Dendritic cell treated with granulocyte-macrophage colony-stimulating factor and Interleukin-4, amounts not matched to agents 40 ng/mL and 50 ng/mL, for 4 days (primary cell): Measurements from ENCODE around the gene RINT1.
"Not testable (repeated sequence)": the region's sequence is repeated elsewhere in the genome, so short reads cannot be mapped to it uniquely, and the experiment has no call there.

Experiments used
- H3K27ac Mint-ChIP-seq: one replicate; pipeline ENCODE4 v1.8.0; 2022; ENCODE audit warnings: mild to moderate bottlenecking, mixed read lengths
- H3K27me3 Mint-ChIP-seq: one replicate; pipeline ENCODE4 v1.8.0; 2022; ENCODE audit warnings: mild to moderate bottlenecking, mixed read lengths
- H3K36me3 Mint-ChIP-seq: one replicate; pipeline ENCODE4 v1.8.0; 2022; ENCODE audit warnings: low read depth, mixed read lengths
- H3K4me1 Mint-ChIP-seq: one replicate; pipeline ENCODE4 v1.8.0; 2022; ENCODE audit warnings: low read depth, mixed read lengths
- H3K4me3 Mint-ChIP-seq: one replicate; pipeline ENCODE4 v1.8.0; 2022; ENCODE audit warnings: mild to moderate bottlenecking, moderate library complexity, mixed read lengths
- H3K9me3 Mint-ChIP-seq: one replicate; pipeline ENCODE4 v1.8.0; 2022; ENCODE audit warnings: mixed read lengths
- intact Hi-C: fragments of 100-400 bp; cut with micrococcal nuclease; formaldehyde crosslinking; loops from one replicate; pipeline ENCODE4 v1.15.0; 2022

The RINT1 gene

DNA sequence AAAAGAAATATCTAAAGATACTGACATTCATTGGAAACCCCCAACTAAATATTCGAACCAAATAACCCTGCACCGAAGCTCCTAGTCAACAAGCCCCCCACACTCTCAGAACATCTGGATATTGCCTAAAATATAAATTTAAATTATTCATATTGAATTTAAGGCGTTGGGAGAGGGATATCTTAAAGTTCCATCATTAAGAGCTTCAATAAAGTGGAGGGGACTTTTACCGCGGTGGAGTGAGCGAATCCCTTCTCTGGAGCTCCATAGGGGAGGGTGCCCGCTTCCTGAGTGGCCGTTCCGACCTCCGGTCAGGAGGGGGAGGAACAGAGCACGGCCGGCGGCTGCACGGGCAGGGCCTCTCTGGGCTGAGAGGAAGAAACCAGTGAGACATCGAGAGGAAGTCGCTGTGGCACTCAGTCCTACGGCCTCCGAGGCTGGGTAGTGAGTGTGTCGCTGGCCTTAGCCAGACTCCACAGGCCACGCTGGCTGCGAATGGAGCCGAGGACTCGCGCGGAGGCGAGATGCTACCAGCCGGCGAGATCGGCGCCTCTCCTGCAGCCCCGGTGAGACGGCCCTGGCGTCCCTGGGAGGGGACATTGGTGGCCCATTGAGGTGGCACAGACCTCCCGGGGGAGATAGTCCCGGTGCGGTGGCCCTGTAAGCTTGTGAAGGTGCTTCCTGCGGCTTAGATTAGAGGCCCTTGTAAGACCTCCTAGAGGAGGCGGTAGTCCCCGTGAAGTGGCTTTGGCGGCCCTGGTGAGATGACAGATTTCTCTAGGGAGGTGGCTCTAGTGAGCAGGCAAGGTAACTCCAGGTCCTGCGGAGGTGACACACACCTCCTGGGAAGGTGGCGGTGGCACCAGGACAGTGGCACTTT lies at the start of gene RINT1:
RINT1 (plus strand) TSS at position 410 of the 880 bp plus-strand sequence; CDS start at position 525, 115 bp downstream.
- Mint-ChIP-seq H3K9me3 (no peaks in the 10 kb centered on the region), H3K4me3 (peak within 1 kb of the TSS; percentile 92), H3K27ac (peak within 1 kb of the TSS; percentile 94), H3K36me3 (peaks cover 22% of the 10 kb centered on the region), H3K27me3 (no peaks in the 10 kb centered on the region), H3K4me1 (peaks cover 22% of the 10 kb centered on the region)
- intact Hi-C loops = loop anchor here (1.0 kb wide), 1 partner anchor 10 kb away; the partner anchor contains the start of gene PUS7

GRCh38 chr7:105487579-105488571 lies 44.1 kb upstream of the RINT1 start:
- no peak overlapping the region for H3K27ac Mint-ChIP-seq
- peaks cover 33% of the 10 kb centered on the region for H3K36me3 Mint-ChIP-seq
- no peaks in the 10 kb centered on the region for H3K27me3 Mint-ChIP-seq
- no peaks in the 10 kb centered on the region for H3K4me1 Mint-ChIP-seq
- intact Hi-C loops = no loop called here
- H3K4me3 Mint-ChIP-seq = no peak overlapping the region
- no peaks in the 10 kb centered on the region for H3K9me3 Mint-ChIP-seq

GRCh38 chr7:105489409-105489808 lies 42.6 kb upstream of the RINT1 start:
- intact Hi-C loops = no loop called here
- H3K27ac Mint-ChIP-seq = no peak overlapping the region
- H3K9me3 Mint-ChIP-seq = no peaks in the 10 kb centered on the region
- no peaks in the 10 kb centered on the region for H3K27me3 Mint-ChIP-seq
- no peaks in the 10 kb centered on the region for H3K4me1 Mint-ChIP-seq
- H3K36me3 Mint-ChIP-seq = peaks cover 33% of the 10 kb centered on the region
- H3K4me3 Mint-ChIP-seq = no peak overlapping the region

GRCh38 chr7:105493196-105493922 lies 38.6 kb upstream of the RINT1 start:
- H3K27me3 Mint-ChIP-seq = no peaks in the 10 kb centered on the region
- intact Hi-C loops = no loop called here
- no peaks in the 10 kb centered on the region for H3K4me1 Mint-ChIP-seq
- H3K9me3 Mint-ChIP-seq = no peaks in the 10 kb centered on the region
- peaks cover 7% of the 10 kb centered on the region for H3K36me3 Mint-ChIP-seq
- H3K4me3 Mint-ChIP-seq = no peak overlapping the region
- no peak overlapping the region for H3K27ac Mint-ChIP-seq

DNA sequence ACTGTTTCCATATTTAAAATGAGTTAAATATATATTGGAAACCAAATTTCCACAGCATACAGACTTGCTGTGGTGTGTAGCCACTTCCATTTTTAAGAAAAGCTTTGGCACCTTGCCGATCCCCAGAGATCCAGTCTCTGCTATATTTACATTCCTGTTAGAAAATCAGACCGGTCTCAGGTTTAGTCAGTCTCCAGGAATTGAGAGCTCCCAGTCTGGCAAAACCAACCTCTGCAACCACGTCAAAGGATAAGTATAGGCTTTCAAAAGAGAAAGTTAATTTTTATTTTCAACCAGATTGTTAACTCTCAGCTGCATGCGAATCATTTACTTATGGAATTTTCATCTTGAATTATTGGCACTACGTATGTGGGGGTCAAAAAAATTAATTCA lies 38.1 kb upstream of the RINT1 start:
- no peaks in the 10 kb centered on the region for H3K27me3 Mint-ChIP-seq
- H3K4me3 Mint-ChIP-seq = no peak overlapping the region
- H3K9me3 Mint-ChIP-seq = no peaks in the 10 kb centered on the region
- H3K4me1 Mint-ChIP-seq = no peaks in the 10 kb centered on the region
- H3K27ac Mint-ChIP-seq = no peak overlapping the region
- H3K36me3 Mint-ChIP-seq = peaks cover 11% of the 10 kb centered on the region
- intact Hi-C loops = no loop called here

DNA sequence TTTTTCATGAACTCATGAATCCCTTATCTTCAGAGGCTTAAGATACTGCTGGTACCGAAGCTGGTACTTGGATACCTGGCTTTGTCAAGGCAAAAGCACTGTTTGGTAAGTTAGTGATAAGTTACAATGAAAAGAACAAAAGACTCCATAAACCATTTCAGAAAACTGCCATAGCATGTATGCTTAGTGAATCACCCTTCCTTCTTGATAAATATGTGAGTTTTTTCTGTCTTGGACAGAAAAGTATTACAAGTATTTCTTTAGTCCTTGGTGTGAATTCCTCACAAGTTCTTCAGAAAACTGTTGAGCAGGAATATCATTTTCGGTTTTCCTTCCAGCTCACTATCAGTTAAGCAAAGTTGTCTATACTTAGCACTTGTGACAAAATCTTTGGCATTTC lies 35.5 kb upstream of the RINT1 start:
- H3K4me3 Mint-ChIP-seq = no peak overlapping the region
- intact Hi-C loops = no loop called here

DNA sequence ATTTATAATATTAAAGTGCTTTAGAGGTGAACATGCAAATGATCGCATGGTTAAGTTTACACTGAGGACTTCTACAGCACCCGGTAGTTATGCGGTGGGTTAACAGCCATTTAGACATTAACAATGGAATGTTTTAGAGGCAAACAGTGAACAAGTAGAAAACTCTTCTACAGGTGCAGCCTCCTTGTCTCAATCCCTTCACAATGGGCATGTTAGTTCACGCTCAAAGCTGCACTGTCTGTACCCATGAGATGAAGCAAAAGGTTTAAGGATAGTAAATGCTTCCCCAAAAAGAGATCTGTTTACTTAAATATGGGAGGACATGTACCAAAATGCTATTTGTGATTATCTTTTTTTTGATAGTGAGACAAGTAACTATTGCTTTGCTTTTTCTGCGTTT lies 35.0 kb upstream of the RINT1 start:
- Mint-ChIP-seq H3K27ac (no peak overlapping the region), H3K4me3 (no peak overlapping the region), H3K4me1 (no peaks in the 10 kb centered on the region), H3K27me3 (no peaks in the 10 kb centered on the region), H3K36me3 (peaks cover 29% of the 10 kb centered on the region), H3K9me3 (no peaks in the 10 kb centered on the region)
- intact Hi-C loops = no loop called here

More for the DNA sequence above, 35.5 kb upstream of the RINT1 start:
- no peaks in the 10 kb centered on the region for H3K27me3 Mint-ChIP-seq
- no peaks in the 10 kb centered on the region for H3K9me3 Mint-ChIP-seq
- peaks cover 24% of the 10 kb centered on the region for H3K36me3 Mint-ChIP-seq
- H3K4me1 Mint-ChIP-seq = no peaks in the 10 kb centered on the region
- H3K27ac Mint-ChIP-seq = no peak overlapping the region

DNA sequence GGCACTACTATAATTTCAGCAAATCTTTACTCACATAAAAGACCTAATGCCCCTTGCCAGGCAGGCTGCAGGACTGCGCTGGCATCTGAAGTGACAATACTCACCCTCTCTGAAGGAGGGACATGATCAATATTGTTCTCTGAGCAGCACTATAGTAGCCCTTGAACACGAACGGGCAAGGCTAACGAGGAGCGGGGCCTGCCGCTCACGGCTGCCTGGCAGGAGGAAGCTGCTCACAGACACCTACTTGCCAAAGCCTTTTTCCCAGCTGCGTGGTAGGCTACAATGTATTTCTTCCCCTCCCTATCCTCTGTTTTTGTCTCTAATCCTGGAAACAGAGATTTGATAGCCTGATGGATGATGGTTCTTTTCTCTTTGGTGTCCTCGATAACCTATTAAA lies 29.8 kb upstream of the RINT1 start:
- H3K4me1 Mint-ChIP-seq = no peaks in the 10 kb centered on the region
- no peak overlapping the region for H3K27ac Mint-ChIP-seq
- H3K4me3 Mint-ChIP-seq = no peak overlapping the region

DNA sequence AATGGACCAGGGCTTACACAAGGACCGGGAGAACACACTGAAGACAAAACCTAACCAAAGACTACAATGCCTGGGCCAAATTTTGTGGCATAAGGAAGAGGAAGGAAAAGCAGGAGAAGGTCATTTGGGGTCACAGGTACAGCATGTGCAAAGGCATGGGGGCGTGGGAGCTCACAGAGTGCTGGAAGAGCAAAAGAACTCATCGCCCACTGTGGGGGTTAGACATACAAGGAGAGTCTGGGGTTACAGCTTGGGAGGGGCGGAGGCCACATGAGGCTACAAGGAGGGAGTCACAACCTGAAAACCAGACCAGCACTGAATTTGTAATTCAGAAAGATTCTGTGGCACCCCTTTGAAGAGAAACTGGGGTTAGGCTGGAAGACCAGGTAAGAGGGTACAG lies 19.6 kb upstream of the RINT1 start:
- Mint-ChIP-seq H3K9me3 (no peaks in the 10 kb centered on the region), H3K36me3 (peaks cover 10% of the 10 kb centered on the region), H3K27me3 (no peaks in the 10 kb centered on the region), H3K27ac (no peak overlapping the region), H3K4me1 (peaks cover 16% of the 10 kb centered on the region), H3K4me3 (no peak overlapping the region)
- intact Hi-C loops = no loop called here

More for the DNA sequence above, 29.8 kb upstream of the RINT1 start:
- H3K36me3 Mint-ChIP-seq = peaks cover 59% of the 10 kb centered on the region
- intact Hi-C loops = no loop called here
- H3K27me3 Mint-ChIP-seq = no peaks in the 10 kb centered on the region
- H3K9me3 Mint-ChIP-seq = no peaks in the 10 kb centered on the region

- intact Hi-C loops = no loop called here
- peaks cover 16% of the 10 kb centered on the region for H3K4me1 Mint-ChIP-seq
- H3K27me3 Mint-ChIP-seq = no peaks in the 10 kb centered on the region
- no peak overlapping the region for H3K27ac Mint-ChIP-seq
- H3K4me3 Mint-ChIP-seq = no peak overlapping the region
- no peaks in the 10 kb centered on the region for H3K9me3 Mint-ChIP-seq
- H3K36me3 Mint-ChIP-seq = peaks cover 4% of the 10 kb centered on the region
Observed at GRCh38 chr7:105512926-105513526, 19.0 kb upstream of the RINT1 start.

GRCh38 chr7:105515610-105516009 lies 16.4 kb upstream of the RINT1 start:
- H3K27ac Mint-ChIP-seq, H3K4me3 Mint-ChIP-seq, H3K9me3 Mint-ChIP-seq, H3K27me3 Mint-ChIP-seq, intact Hi-C loops: not testable (repeated sequence)
- H3K36me3 Mint-ChIP-seq = peaks cover 12% of the 10 kb centered on the region
- H3K4me1 Mint-ChIP-seq = peaks cover 16% of the 10 kb centered on the region

DNA sequence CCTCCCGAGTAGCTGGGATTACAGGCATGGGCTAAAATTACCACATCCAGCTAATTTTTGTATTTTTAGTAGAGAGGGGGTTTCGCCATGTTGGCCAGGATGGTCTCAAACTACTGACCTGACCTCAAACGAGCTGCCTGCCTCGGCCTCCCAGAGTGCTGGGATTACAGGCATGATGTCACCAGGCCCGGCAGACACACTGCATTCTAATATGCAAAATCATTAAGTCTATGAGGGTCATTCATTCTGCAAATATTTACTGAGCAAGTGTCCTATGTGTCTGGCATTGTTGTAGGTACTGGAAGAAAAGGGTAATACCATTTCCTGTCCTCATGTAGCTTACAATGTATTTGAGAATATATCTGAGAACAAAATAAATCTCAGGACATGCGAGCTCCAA lies 12.6 kb upstream of the RINT1 start:
- Mint-ChIP-seq H3K4me3 (no peak overlapping the region), H3K27me3 (no peaks in the 10 kb centered on the region), H3K4me1 (peaks cover 19% of the 10 kb centered on the region), H3K27ac (no peak overlapping the region), H3K9me3 (no peaks in the 10 kb centered on the region), H3K36me3 (peaks cover 18% of the 10 kb centered on the region)
- intact Hi-C loops = no loop called here

GRCh38 chr7:105520620-105521019 lies 11.4 kb upstream of the RINT1 start:
- Mint-ChIP-seq H3K4me1 (peaks cover 28% of the 10 kb centered on the region), H3K36me3 (peaks cover 18% of the 10 kb centered on the region), H3K4me3 (peak overlapping the region; percentile 13)
- intact Hi-C loops = loop anchor here (5.0 kb wide), 1 partner anchor 123 kb away; no protein-coding TSS in a partner anchor
- not testable (repeated sequence) for H3K27ac Mint-ChIP-seq, H3K27me3 Mint-ChIP-seq, H3K9me3 Mint-ChIP-seq
